ENCODE measurements around the gene CCNE1. TPM values are rescaled to one million over a fixed set of nuclear protein-coding genes. Genes with fewer than 3 reads are reported as not detected.

CCNE1 gene
- total RNA-seq, 1 donor from 2014 or later: 14.7 TPM

DNA sequence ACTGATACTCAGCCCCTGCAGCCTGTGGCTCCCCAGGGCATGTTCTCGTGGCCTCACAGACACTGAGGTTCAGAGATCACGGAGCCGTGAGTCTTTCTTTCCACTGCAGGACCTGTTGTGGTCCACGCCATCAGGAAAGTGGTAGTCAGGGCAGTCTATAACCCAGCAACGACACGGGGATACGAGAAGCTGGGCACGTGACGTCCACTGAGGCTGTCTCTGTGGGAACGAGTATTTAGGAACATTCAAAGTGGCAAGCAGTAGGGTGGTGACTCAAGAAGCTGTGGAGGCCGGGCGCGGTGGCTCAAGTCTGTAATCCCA lies 29.6 kb upstream of the CCNE1 start:
- Mint-ChIP-seq H3K27ac (no peak overlapping the region), H3K4me3 (no peak overlapping the region), H3K4me1 (no peaks in the 10 kb centered on the region), H3K36me3 (no peaks in the 10 kb centered on the region), H3K27me3 (ENCODE audit: low read depth) (no peaks in the 10 kb centered on the region), H3K9me3 (no peaks in the 10 kb centered on the region)
- no peak for DNase-seq (ENCODE audit: low spot score in 2 of 2, unreplicated experiment in 2 of 2)
- TF ChIP-seq, protein P1, sequence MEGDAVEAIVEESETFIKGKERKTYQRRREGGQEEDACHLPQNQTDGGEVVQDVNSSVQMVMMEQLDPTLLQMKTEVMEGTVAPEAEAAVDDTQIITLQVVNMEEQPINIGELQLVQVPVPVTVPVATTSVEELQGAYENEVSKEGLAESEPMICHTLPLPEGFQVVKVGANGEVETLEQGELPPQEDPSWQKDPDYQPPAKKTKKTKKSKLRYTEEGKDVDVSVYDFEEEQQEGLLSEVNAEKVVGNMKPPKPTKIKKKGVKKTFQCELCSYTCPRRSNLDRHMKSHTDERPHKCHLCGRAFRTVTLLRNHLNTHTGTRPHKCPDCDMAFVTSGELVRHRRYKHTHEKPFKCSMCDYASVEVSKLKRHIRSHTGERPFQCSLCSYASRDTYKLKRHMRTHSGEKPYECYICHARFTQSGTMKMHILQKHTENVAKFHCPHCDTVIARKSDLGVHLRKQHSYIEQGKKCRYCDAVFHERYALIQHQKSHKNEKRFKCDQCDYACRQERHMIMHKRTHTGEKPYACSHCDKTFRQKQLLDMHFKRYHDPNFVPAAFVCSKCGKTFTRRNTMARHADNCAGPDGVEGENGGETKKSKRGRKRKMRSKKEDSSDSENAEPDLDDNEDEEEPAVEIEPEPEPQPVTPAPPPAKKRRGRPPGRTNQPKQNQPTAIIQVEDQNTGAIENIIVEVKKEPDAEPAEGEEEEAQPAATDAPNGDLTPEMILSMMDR (IDR thresholded peaks at IDR 0.05; ENCODE audit: unreplicated experiment): no peak

DNA sequence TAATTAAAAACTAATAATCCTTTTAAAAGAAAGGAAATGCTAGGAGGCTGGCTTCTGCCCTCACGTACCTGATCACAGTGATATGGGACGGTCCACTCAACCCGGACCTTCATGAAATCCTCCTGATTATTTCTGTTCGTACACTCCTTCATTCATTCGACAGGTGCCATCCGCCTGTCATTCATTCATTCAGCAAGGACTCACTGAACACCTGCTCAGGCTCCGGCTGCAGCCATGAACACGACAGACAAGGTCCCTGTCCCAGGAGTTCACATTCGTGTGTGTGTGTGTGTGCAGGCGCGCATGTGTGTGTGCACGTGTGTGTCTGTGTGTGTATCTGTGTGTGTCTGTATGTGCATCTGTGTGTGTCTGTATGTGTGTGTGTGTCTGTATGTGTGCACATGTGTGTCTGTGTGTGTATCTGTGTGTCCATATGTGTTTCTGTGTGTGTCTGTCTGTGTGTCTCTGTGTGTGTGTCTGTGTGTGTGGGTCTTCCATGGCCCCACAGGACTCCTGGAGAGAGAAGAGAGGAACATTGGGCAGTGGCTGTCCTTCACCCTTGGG lies 28.1 kb upstream of the CCNE1 start:
- Mint-ChIP-seq H3K9me3 (no peaks in the 10 kb centered on the region), H3K27ac (no peak overlapping the region), H3K4me1 (no peaks in the 10 kb centered on the region), H3K27me3 (ENCODE audit: low read depth) (peaks cover 3% of the 10 kb centered on the region), H3K36me3 (no peaks in the 10 kb centered on the region), H3K4me3 (no peak overlapping the region)
- TF ChIP-seq, protein P1 (IDR thresholded peaks at IDR 0.05; ENCODE audit: unreplicated experiment): no peak
- no peak for DNase-seq (ENCODE audit: low spot score in 2 of 2, unreplicated experiment in 2 of 2)

DNA sequence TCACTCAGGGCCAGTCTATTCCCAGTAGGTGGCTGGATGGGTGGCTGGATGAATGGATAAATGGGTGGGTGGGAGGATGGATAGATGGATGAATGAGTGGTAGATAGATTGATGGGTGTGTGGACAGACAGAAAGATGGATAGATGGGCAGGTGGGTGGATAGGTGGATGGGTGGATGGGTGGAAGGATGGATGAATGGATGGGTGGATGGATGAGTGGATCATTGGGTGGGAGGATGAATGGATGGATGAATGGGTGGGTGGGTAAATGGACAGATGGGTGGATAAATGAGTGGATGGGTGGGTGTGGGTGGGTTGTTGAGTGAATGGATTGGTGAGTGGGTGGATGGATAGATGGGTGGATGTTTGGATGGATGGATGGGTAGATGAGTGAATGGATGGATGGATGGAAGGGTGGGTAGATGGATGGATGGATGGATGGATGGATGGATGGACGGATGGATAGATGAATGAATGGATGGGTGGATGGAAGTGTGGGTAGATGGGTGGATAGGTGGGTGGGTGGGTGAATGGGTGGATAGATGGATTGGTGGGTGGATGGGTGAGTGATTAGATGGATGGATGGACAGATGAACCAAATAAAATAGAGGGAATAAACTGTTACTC lies 27.1 kb upstream of the CCNE1 start:
- Mint-ChIP-seq H3K9me3 (no peaks in the 10 kb centered on the region), H3K4me1 (no peaks in the 10 kb centered on the region), H3K27me3 (ENCODE audit: low read depth) (peaks cover 3% of the 10 kb centered on the region), H3K27ac (no peak overlapping the region), H3K4me3 (no peak overlapping the region), H3K36me3 (no peaks in the 10 kb centered on the region)
- DNase-seq (ENCODE audit: low spot score in 2 of 2, unreplicated experiment in 2 of 2): no peak
- TF ChIP-seq, protein P1 (IDR thresholded peaks at IDR 0.05; ENCODE audit: unreplicated experiment): no peak

DNA sequence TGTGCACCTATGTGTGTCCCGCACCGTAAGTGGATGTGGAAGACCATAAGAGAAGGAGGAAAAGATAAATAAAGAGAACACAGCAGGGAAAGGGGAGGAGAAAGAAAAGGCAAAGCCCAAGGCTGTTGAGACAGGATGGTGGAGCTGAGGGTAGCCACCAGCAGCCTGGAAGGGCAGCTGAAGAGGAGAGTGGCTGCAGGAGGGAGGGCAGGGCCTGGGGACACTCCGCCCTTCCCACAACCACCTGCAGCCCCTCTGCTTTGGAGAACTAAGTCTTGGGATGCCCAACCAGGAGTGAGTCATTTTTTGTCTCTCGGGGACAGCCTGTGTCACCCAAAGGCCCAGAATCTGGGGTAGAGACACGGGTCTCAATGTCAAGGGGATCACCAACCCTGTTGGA lies 26.4 kb upstream of the CCNE1 start:
- no peak for DNase-seq (ENCODE audit: low spot score in 2 of 2, unreplicated experiment in 2 of 2)
- H3K27ac Mint-ChIP-seq: no peak overlapping the region
- H3K4me3 Mint-ChIP-seq: no peak overlapping the region
- H3K4me1 Mint-ChIP-seq: no peaks in the 10 kb centered on the region
- no peaks in the 10 kb centered on the region for H3K36me3 Mint-ChIP-seq
- H3K9me3 Mint-ChIP-seq: no peaks in the 10 kb centered on the region
- peaks cover 3% of the 10 kb centered on the region for H3K27me3 Mint-ChIP-seq (ENCODE audit: low read depth)
- TF ChIP-seq, protein P1 (IDR thresholded peaks at IDR 0.05; ENCODE audit: unreplicated experiment): no peak

DNA sequence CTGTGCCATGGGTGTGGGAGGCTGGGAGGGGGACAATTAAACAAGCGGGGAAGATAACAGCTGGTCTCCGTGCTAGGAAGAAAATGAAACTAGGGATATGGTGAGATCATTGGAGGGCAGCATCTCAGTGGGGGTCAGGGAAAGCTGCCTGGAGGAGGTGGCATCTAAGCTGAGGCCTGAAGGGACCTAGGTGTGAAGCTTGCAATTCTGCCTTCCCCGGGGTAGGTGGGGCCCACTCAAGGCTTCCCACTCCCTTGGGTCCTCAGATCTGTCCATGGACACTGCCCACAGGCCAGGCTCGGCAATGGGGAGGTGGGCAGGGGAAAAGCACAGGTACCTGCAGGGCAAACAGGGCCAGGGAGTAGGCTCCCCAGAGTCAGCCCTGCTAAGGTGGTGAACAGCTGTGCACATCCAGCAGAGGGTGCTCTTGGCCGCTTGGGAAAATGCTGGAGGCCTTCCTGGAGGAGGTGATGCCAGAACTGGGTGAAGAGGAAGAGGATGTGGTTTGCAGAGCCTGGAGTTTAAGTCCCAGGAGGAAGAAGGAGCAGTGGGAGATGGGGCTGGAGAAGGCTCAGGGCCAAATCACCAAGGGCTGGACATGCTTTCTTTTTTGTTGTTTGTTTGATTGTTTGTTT lies 25.7 kb upstream of the CCNE1 start:
- no peaks in the 10 kb centered on the region for H3K36me3 Mint-ChIP-seq
- peaks cover 3% of the 10 kb centered on the region for H3K27me3 Mint-ChIP-seq (ENCODE audit: low read depth)
- H3K9me3 Mint-ChIP-seq: no peaks in the 10 kb centered on the region
- no peak for DNase-seq (ENCODE audit: low spot score in 2 of 2, unreplicated experiment in 2 of 2)
- TF ChIP-seq, protein P1 (IDR thresholded peaks at IDR 0.05; ENCODE audit: unreplicated experiment): no peak
- H3K4me3 Mint-ChIP-seq: no peak overlapping the region
- H3K27ac Mint-ChIP-seq: no peak overlapping the region
- no peaks in the 10 kb centered on the region for H3K4me1 Mint-ChIP-seq

All from mesothelial cell of epicardium (in vitro differentiated cells).